Hypothalamus (tissue), 51 donors: Measurements from ENCODE around the gene RASGRF2.

Source experiments
- DNase-seq, 51 donors: peaks; one replicate each; lab custom pipeline; 2025; lab: John Stamatoyannopoulos, UW

The RASGRF2 gene

GRCh38 chr5:81192373-81192750 is 232.2 kb downstream of the RASGRF2 start:
- DNase-seq = no peak

DNA sequence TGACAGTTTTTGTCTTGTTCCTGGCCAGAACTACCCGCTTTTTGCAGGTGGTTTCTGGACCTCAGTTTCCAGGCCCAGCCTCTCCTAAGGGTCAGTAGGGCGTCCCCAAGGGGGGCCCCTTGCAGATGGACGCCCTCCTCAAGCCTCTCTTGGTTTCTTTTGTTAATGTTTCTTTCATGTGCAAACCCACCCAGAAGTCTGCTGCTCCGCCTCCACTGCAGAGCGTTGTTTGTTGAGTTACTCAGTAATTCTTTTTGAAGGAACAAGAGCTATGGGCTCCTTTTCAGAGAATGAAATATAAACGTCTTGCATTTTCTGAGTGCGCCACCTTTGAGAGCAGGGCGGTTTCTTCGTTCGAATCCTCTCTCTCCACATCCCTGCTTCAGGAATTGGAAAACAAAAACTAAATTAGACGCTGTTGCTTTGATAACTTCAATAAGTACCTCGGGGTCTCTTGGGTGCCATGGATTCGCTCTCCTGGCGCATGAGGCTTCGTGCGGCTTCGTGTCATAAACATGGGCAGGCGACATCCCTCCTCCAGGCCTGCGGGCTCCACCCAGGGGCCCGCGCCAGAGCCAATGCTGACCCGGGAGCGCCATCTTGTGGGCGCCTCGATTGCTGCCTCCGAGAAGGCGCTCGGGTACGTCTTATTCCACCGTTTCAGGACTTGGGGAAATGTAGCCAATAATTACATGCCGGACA is 234.6 kb downstream of the RASGRF2 start:
- DNase-seq = peak in 49 of 51 donors; percentile 10 to 87 (median 60)

DNA sequence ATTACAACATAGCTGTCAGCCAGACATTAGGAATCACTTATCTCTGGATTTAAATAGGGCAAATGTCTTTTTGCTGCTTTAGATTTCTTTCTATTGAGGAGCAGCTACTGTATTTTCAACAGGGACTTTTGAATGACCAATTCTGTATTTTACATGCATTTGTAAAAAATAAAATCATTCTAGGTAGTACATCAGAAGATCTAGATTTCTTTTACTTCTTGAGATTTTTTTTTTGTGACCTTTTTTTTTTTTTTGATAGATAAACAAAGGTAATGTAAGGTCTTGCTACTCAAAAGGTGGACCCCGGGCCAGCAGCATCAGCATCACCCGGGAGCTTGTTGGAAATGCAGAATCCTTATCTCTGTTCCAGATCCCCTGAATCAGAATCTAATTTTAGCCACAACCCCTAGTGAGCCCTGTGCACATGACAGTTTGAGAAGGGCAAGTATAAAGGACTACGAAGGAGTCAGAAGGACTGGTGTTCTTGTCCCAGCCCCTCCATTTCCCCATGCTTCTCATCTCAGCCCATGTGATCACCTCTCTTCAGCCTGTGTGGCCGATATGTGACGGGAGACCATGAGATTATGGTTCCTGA is 235.3 kb downstream of the RASGRF2 start:
- DNase-seq = no peak

DNA sequence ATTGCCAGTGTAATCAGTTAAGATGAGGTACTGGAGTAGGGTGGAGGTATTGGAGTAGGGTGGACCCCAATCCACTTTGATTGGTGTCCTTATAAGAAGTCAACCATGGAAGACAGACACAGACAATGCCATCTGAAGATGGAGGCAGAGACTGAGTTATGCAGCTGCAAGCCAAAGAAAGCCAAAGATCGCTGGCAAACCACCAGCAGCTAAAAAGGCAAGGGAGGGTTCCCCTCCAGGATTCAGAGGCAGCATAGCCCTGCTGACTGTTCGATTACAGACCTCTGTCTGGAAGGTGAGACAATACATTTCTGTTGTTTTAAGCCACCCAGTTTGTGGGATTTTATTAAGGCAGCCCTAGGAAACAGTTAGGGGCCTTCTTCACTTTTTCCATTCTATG is 242.5 kb downstream of the RASGRF2 start:
- DNase-seq = no peak

- no peak for DNase-seq
Measured at GRCh38 chr5:81203729-81204128, 243.6 kb downstream of the RASGRF2 start.

GRCh38 chr5:81204205-81204604 is 244.0 kb downstream of the RASGRF2 start:
- no peak for DNase-seq

GRCh38 chr5:81205058-81205457 is 244.9 kb downstream of the RASGRF2 start:
- no peak for DNase-seq

GRCh38 chr5:81207009-81207408 is 246.8 kb downstream of the RASGRF2 start:
- no peak for DNase-seq

DNA sequence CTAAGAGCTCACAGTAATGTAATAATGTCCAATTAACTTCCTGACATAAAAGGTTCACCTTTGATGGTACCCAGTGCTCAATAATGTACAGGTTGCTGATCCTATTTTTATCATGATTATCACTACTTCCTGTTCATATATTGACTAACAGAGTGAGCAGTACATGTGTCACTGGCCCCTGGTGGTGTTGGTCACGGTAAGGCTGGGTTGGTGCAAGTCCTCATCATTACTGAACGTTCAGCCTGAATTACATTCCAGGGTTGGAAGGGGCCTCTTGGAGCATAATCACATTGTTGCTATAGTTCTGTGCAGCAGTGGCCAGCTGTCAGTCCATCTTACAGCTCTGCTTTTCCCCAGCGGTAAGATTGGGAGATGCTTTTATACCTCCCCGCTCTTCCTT is 248.7 kb downstream of the RASGRF2 start:
- no peak for DNase-seq

- peak in 2 of 51 donors; percentile 14 to 20 for DNase-seq
Measured at GRCh38 chr5:81209386-81209785, 249.2 kb downstream of the RASGRF2 start.

DNA sequence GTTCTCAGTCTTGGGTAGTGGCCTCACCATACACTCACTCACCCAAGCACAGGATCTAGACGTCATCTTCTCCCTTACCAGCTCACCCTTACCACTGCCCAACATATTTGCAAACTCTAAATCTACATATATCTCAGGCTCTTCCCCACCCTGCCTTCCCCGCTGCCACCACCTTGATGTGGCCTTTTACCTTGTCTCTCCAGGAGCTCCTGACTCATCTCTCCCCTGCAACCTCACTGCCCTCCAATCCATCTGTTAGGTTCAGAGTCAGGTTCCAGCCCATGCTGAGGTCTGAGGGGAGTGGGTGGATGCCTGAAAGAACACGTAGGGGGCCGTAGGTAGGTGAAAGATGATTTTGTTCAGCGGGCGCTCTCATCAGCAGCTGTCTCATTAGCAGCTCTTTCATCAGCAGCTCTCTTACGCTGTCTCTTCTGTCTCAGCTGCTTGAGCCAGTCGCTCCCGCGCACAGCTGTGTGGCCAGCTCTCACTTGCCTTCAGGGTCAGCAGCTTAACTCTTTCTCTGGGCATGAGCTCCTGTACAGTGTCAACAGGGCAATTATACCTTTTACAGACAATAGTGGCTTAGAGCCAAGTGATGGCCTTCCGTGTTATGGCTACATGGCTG is 249.8 kb downstream of the RASGRF2 start:
- peak in 5 of 51 donors; percentile 6 to 17 (median 11) for DNase-seq

DNA sequence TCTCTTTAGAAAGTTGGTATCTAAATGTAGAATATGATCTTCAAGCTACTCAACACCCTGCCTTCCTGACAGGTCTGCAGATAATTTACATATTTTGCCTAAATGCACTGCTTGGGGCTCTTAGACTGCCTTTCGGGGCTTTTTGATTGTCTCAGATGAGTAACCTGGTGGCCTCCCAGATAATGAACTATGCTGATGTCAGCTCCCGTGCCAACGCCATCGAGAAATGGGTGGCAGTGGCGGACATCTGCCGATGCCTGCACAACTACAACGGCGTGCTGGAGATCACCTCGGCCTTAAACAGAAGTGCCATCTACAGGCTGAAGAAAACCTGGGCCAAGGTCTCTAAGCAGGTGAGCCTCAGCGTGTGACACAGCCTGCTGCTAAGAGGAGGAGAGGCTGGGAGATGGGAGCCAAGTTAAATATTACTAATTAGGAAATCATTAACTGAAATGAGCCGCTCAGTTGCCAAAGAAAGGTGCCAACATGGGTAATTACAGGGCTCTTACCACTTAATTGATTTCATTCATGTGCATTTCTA is 252.1 kb downstream of the RASGRF2 start:
- DNase-seq = no peak

DNA sequence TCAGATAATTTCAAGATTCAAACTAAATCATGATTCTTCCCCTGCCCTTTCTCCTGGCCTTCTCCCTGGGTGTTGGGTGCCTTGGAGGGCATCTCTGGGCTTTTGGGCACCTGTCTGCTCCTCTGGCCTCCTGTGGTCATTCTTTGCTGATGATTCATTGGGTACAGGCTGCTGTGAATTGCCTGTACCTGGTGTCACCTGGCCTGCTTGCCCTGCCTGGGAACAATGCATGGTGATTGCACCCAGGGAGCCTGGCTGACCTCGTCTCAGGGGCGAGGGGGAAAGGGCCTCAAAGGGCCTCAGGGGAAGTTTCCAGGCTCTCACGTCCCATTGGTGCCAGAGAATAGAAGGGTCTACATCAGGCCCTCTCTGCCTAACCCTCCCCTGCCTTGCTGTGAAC is 252.9 kb downstream of the RASGRF2 start:
- no peak for DNase-seq

GRCh38 chr5:81214848-81215247 is 254.7 kb downstream of the RASGRF2 start:
- no peak for DNase-seq

DNA sequence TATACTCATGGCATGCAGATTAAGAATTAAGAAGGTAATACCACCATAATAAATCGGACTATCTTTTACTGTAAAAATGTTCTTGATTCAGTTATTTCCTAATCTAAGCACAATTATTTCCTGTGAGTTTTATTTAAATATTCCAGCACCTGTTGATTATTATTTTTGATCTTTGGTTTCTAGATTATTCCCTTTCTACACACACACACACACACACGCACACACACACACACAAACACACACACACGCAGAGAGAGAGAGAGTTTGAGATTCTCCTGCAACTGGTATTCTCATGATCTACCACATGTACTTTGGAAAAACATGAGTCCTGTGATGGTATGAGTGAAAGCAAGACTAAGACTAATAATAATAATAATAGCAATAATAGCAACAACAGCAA is 256.0 kb downstream of the RASGRF2 start:
- DNase-seq = no peak

DNA sequence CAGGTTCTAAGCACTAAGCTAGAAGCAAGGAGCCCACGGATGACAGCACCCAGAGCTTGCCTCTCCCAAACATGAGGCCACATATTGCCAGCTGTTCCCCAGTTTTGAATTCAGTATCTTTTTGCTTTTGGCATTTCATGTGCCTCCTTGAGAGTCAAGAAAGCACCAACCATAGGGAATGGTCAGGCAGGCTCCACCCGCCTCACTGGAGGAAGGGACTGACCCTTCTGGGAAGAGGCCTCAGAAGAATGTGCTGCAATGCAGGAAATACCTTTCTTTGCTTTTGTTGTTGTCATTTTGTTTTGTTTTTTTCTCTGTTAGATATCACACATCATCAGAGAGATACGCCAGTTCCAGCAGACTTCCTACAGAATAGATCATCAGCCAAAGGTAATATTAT is 259.2 kb downstream of the RASGRF2 start:
- no peak for DNase-seq

DNA sequence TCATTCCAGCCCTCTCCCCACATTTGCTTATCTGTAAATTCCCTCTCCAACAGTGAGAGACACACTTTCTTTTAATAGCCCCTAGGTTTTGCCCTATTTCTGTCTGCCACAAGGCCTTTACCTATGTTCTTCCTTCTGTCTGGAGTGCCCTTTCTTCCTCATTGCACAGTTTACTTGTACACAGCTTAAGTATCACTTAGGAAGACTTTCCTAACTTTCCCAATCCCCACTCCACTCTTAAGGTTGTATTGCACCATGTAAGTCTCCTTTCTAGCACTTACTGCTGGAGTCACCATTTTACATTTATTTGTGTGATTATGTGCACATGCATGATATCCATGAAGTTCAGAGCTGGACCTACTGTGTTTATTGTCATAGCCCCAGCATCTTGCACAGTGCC is 262.1 kb downstream of the RASGRF2 start:
- DNase-seq = no peak

GRCh38 chr5:81225463-81225862 is 265.3 kb downstream of the RASGRF2 start:
- no peak for DNase-seq

DNA sequence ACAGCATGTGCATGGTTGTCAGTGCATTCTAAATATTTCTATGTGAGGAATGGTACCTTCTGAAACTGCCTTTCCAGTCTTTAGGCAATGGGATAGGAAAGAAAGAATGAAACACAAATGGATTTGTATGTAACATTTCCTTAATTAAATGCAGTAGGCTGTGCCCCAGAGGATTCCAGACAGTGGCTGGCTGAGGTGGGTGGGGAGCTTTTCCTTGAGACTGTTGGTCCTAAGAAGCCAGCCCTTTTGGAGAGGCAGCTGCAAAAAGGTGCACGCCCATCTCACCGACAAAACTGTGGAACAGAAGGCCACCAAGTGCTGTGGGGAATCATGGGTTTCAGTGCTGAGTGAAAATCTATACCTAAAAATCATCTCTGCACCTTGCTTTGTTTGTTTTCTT is 266.1 kb downstream of the RASGRF2 start:
- no peak for DNase-seq

DNA sequence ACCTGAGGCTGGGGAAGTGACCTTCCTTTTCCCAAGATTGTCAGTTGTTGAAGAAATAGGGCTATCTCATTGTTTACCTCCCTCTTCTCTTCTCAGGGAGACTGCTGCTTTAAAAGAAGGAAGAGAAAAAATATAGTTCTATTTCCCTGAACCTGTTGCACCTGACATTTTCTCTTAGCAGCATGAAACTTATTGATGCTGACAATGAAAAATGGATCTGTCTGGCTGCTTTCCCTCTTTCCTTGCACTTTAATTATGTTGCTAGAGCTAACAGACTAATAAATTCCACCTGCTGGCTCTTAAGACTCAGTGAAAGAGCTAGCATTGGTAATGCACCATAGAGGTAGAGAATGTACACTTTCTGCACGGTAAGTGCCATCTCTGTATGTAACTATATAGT is 266.8 kb downstream of the RASGRF2 start:
- DNase-seq = no peak

GRCh38 chr5:81228084-81228483 is 267.9 kb downstream of the RASGRF2 start:
- DNase-seq = no peak

- no peak for DNase-seq
Measured at GRCh38 chr5:81230416-81230815, 270.3 kb downstream of the RASGRF2 start.
